ENCODE results near the gene NR1H2. TPM values are rescaled to one million over a fixed set of nuclear protein-coding genes. Genes with fewer than 3 reads are reported as not detected.

The NR1H2 gene
- total and polyA plus RNA-seq, 2 experiments from 2014 or later, result 32.9 to 70.2 TPM

- Histone ChIP-seq H4K20me1 (replicated peaks; ENCODE audit: insufficient read depth) (no peaks in the 10 kb centered on the region; the same call in 1 of the 2 replicates), H3K79me2 (replicated peaks; ENCODE audit: insufficient read depth) (peaks cover 6% of the 10 kb centered on the region; the same call in 1 of the 2 replicates), H3K9me2 (ENCODE audit: insufficient read depth) (no peaks in the 10 kb centered on the region), H3K4me2 (no peak overlapping the region), H3K4me1 (ENCODE audit: insufficient read depth) (peaks cover 6% of the 10 kb centered on the region; the same call in 1 of the 2 replicates), H3K36me3 (ENCODE audit: insufficient read depth) (no peaks in the 10 kb centered on the region), H2AFZ (no peak overlapping the region), H3K27ac (ENCODE audit: low read depth) (no peak overlapping the region), H3F3A (replicated peaks; ENCODE audit: low read depth) (peaks cover 11% of the 10 kb centered on the region; the same call in 1 of the 2 replicates), H3K27me3 (ENCODE audit: insufficient read depth) (no peaks in the 10 kb centered on the region), H3K4me3 (no peak overlapping the region)
- Mint-ChIP-seq H3K4me3 (no peak overlapping the region), H3K36me3 (ENCODE audit: low read depth) (peaks cover 24% of the 10 kb centered on the region), H3K27ac (no peak overlapping the region), H3K4me1 (peaks cover 20% of the 10 kb centered on the region), H3K27me3 (ENCODE audit: insufficient read depth, low read depth, poor library complexity) (peaks cover 7% of the 10 kb centered on the region), H3K9me3 (peaks cover 3% of the 10 kb centered on the region; the same call in 2 of the 3 replicates)
- DNase-seq (ENCODE audit: low spot score) (no peak), ATAC-seq (no peak)
- no peak for TF ChIP-seq POLR2AphosphoS5 (IDR thresholded peaks at IDR 0.05; ENCODE audit: low read depth)
- no peak for TF ChIP-seq ZNF114 (CRISPR knock-in tag; IDR thresholded peaks at IDR 0.05)
- no peak for TF ChIP-seq EZH2phosphoT487 (IDR thresholded peaks at IDR 0.05; ENCODE audit: unreplicated experiment)
- no peak for TF ChIP-seq STAT1 (IDR thresholded peaks at IDR 0.05; ENCODE audit: unreplicated experiment)
- TF ChIP-seq EZH2 (IDR thresholded peaks at IDR 0.05; ENCODE audit: low read depth, unreplicated experiment), result no peak
Measured at GRCh38 chr19:50422397-50423278, 46.4 kb downstream of the NR1H2 start.

- H3K4me3 Mint-ChIP-seq, result no peak overlapping the region
- no peak overlapping the region for H3K4me3 ChIP-seq
- no peak for TF ChIP-seq ZNF331 (CRISPR knock-in tag; IDR thresholded peaks at IDR 0.05; ENCODE audit: low read depth)
- no peak for TF ChIP-seq ZNF114 (CRISPR knock-in tag; IDR thresholded peaks at IDR 0.05)
- no peak for TF ChIP-seq ZNF462 (CRISPR knock-in tag; IDR thresholded peaks at IDR 0.05)
- no peak for TF ChIP-seq EZH2phosphoT487 (IDR thresholded peaks at IDR 0.05; ENCODE audit: unreplicated experiment)
- TF ChIP-seq NANOG (IDR thresholded peaks at IDR 0.05; ENCODE audit: borderline replicate concordance), result no peak
- TF ChIP-seq CREB1 (CRISPR knock-in tag; IDR thresholded peaks at IDR 0.05; ENCODE audit: low read depth), result no peak
- no peak for TF ChIP-seq STAT1 (IDR thresholded peaks at IDR 0.05; ENCODE audit: unreplicated experiment)
- TF ChIP-seq ETS1 (IDR thresholded peaks at IDR 0.05), result no peak
- no peak for TF ChIP-seq POLR2AphosphoS5 (IDR thresholded peaks at IDR 0.05; ENCODE audit: low read depth)
- no peak for TF ChIP-seq JUNB (IDR thresholded peaks at IDR 0.05; ENCODE audit: unreplicated experiment)
Measured at GRCh38 chr19:50423279-50424113, 47.2 kb downstream of the NR1H2 start.

More at GRCh38 chr19:50423279-50424113, 47.2 kb downstream of the NR1H2 start:
- no peak overlapping the region for H3K4me2 ChIP-seq
- DNase-seq (ENCODE audit: low spot score) (no peak), ATAC-seq (no peak)
- H3K27ac ChIP-seq (ENCODE audit: low read depth), result no peak overlapping the region
- H3F3A ChIP-seq (replicated peaks; ENCODE audit: low read depth), result peaks cover 16% of the 10 kb centered on the region; the same call in 1 of the 2 replicates
- Mint-ChIP-seq H3K36me3 (ENCODE audit: low read depth) (peaks cover 24% of the 10 kb centered on the region), H3K27me3 (ENCODE audit: insufficient read depth, low read depth, poor library complexity) (peaks cover 6% of the 10 kb centered on the region), H3K27ac (no peak overlapping the region), H3K9me3 (peaks cover 3% of the 10 kb centered on the region; the same call in 2 of the 3 replicates), H3K4me1 (peaks cover 17% of the 10 kb centered on the region)
- peaks cover 10% of the 10 kb centered on the region; the same call in 1 of the 2 replicates for H3K4me1 ChIP-seq (ENCODE audit: insufficient read depth)
- H3K9me2 ChIP-seq (ENCODE audit: insufficient read depth), result no peaks in the 10 kb centered on the region
- H3K27me3 ChIP-seq (ENCODE audit: insufficient read depth), result peaks cover 3% of the 10 kb centered on the region; the same call in 1 of the 2 replicates
- H3K36me3 ChIP-seq (ENCODE audit: insufficient read depth), result no peaks in the 10 kb centered on the region
- no peak overlapping the region for H2AFZ ChIP-seq
- peaks cover 6% of the 10 kb centered on the region; the same call in 1 of the 2 replicates for H3K79me2 ChIP-seq (replicated peaks; ENCODE audit: insufficient read depth)
- no peaks in the 10 kb centered on the region; the same call in 1 of the 2 replicates for H4K20me1 ChIP-seq (replicated peaks; ENCODE audit: insufficient read depth)

All from GM23338 (cell line).